ENCODE data around the gene TRIM69. TPM values are rescaled to one million over a fixed set of nuclear protein-coding genes. Genes with fewer than 3 reads are reported as not detected.

The TRIM69 gene
- total and polyA plus RNA-seq, 2 of the 8 experiments (the other 6 are each of a cell fraction or from before 2014, with no cell fraction given) = 4.3 to 6.2 TPM

- no peak overlapping the region for H3K18ac ChIP-seq (ENCODE audit: extremely low read depth, low read length)
- 37% methylated on average over 3 of the region's 3 CpGs; no CpG with 5 or more reads in 1 of the 2 experiments for WGBS, 2 experiments (ENCODE audit: extremely low coverage in 1 of 2, insufficient coverage in 1 of 2, insufficient read length in 1 of 2, insufficient replicate concordance in 2 of 2, low coverage in 1 of 2, low lambda C conversion rate in 2 of 2, missing lambda C conversion rate in 1 of 2)
- H4K91ac ChIP-seq (replicated peaks; ENCODE audit: insufficient read length, low read length) = no peak overlapping the region
- FAIRE-seq = no peak
- H3K4me1 ChIP-seq (replicated peaks in 1 of 4; ENCODE audit: control insufficient read depth in 3 of 4, insufficient read depth in 4 of 4, low read length in 3 of 4) = no peaks in the 10 kb centered on the region
- no peak for TF ChIP-seq SP2 (IDR thresholded peaks at IDR 0.05; ENCODE audit: low read length)
- TF ChIP-seq ATF3 (IDR thresholded peaks at IDR 0.05; ENCODE audit: insufficient read depth, low read depth, low read length) = no peak
- TF ChIP-seq EZH2 (IDR thresholded peaks at IDR 0.05; ENCODE audit: low read depth, low read length, severe bottlenecking) = no peak
- no peak for TF ChIP-seq GTF2F1 (IDR thresholded peaks at IDR 0.05; ENCODE audit: borderline replicate concordance, low read depth, low read length)
- no peak for TF ChIP-seq NRF1 (IDR thresholded peaks at IDR 0.05; ENCODE audit: low read depth, low read length)
- TF ChIP-seq NANOG (IDR thresholded peaks at IDR 0.05; ENCODE audit: insufficient read depth, low read depth, low read length, poor library complexity, severe bottlenecking) = no peak
- no peak overlapping the region for H3K9ac ChIP-seq (replicated peaks in 1 of 4; ENCODE audit: extremely low read depth in 1 of 4, low read depth in 3 of 4, low read length in 3 of 4)
- no peak overlapping the region for H2BK15ac ChIP-seq (ENCODE audit: low read length)
- H3K23ac ChIP-seq (ENCODE audit: insufficient read length) = no peak overlapping the region
- no peaks in the 10 kb centered on the region for H3K27me3 ChIP-seq (replicated peaks in 1 of 4; ENCODE audit: control insufficient read depth in 3 of 4, extremely low read depth in 1 of 4, insufficient read depth in 3 of 4, low read length in 3 of 4)
- no peak overlapping the region for H3K14ac ChIP-seq (ENCODE audit: insufficient read length)
- no peak overlapping the region for H2BK5ac ChIP-seq (ENCODE audit: low read depth, low read length)
- no peak overlapping the region for H2AFZ ChIP-seq (ENCODE audit: low read length)
- POLR2A ChIA-PET (ENCODE audit: partially characterized antibody) = interaction anchor here (0.6 kb wide), 1 partner anchor 11 kb away, joined by 3 read pairs; no protein-coding TSS in a partner anchor
- no peaks in the 10 kb centered on the region for H3K36me3 ChIP-seq (ENCODE audit: control insufficient read depth in 2 of 4, insufficient read depth in 4 of 4, low read length in 3 of 4)
- CTCF ChIA-PET (ENCODE audit: partially characterized antibody) = interaction anchor here (0.6 to 1.9 kb wide), 3 partner anchors 52 to 119 kb away, joined by 3 to 4 read pairs (median 4); partner anchors contain the start of gene SPG11
- no peak overlapping the region for H2BK120ac ChIP-seq (replicated peaks; ENCODE audit: low read depth, low read length)
- H2BK12ac ChIP-seq (ENCODE audit: low read depth, low read length) = no peak overlapping the region
- no peaks in the 10 kb centered on the region for H3K79me2 ChIP-seq (ENCODE audit: control insufficient read depth in 1 of 2, insufficient read depth in 2 of 2, low read length in 2 of 2)
- H3K79me1 ChIP-seq (ENCODE audit: low read depth, low read length) = no peaks in the 10 kb centered on the region
- no peaks in the 10 kb centered on the region for H3K23me2 ChIP-seq (ENCODE audit: low read depth, low read length)
- H3K4ac ChIP-seq (replicated peaks; ENCODE audit: insufficient read length, low read depth, low read length) = no peak overlapping the region
- no peaks in the 10 kb centered on the region for H3K9me3 ChIP-seq (ENCODE audit: insufficient read depth in 2 of 2, low read depth in 1 of 2, low read length in 1 of 2)
- no peak overlapping the region for H3K56ac ChIP-seq (replicated peaks; ENCODE audit: insufficient read length, low read depth, low read length)
- H3K27ac ChIP-seq (ENCODE audit: low read depth, low read length) = no peak overlapping the region
- no peak overlapping the region for H2BK20ac ChIP-seq (ENCODE audit: low read length)
- no peak overlapping the region for H3K4me2 ChIP-seq (ENCODE audit: insufficient read depth in 1 of 2, low read depth in 2 of 2, low read length in 2 of 2)
- no peak overlapping the region for H4K5ac ChIP-seq (ENCODE audit: insufficient read length, low read depth, low read length)
- H3K4me3 ChIP-seq (ENCODE audit: extremely low read depth in 1 of 4, insufficient read depth in 2 of 4, low read depth in 3 of 4, low read length in 4 of 4) = no peak overlapping the region
- DNase-seq (ENCODE audit: low read depth in 1 of 2, low spot score in 2 of 2) = no peak
- no peak overlapping the region for H4K8ac ChIP-seq (ENCODE audit: extremely low read depth, insufficient read depth, low read length)
- no peaks in the 10 kb centered on the region for H4K20me1 ChIP-seq (replicated peaks in 1 of 2; ENCODE audit: control insufficient read depth in 1 of 2, insufficient read depth in 2 of 2, low read length in 2 of 2)
- H2AK5ac ChIP-seq (ENCODE audit: low read depth, low read length) = no peak overlapping the region
These were observed 28.7 kb downstream of the TRIM69 start for GRCh38 chr15:44765036-44765435.

Data from H1 (cell line).